Prostate gland (tissue), 2 donors: ENCODE measurements around the gene MAGI2. TPM values are rescaled to one million over a fixed set of nuclear protein-coding genes. Genes with fewer than 3 reads are reported as not detected.
A peak's percentile ranks its signal among the peaks of the same experiment; 100 is the strongest.

Source experiments
- DNase-seq: peaks from one replicate; pipeline ENCODE4 v3.0.0-alpha.2; 2019; ENCODE audit warnings: low spot score
- H3K27ac ChIP-seq, 2 donors: fragments of 200-600 bp; sonication (generic); 2 replicates each; pipeline ENCODE4 v1.5.1; 2017 to 2019
- H3K27me3 ChIP-seq: fragments of 200-600 bp; sonication (generic); replicated peaks from 2 replicates; pipeline ENCODE4 v1.5.1; 2019; ENCODE audit not compliant: insufficient read depth
- H3K36me3 ChIP-seq, 2 donors: fragments of 200-600 bp; sonication (generic); 1 replicate in 1 of 2; 2 replicates in 1 of 2; pipeline versions ENCODE4 v1.5.1 to v1.8.1; 2017 to 2019
- H3K4me1 ChIP-seq: fragments of 200-600 bp; sonication (generic); replicated peaks from 2 replicates; pipeline ENCODE4 v1.5.1; 2019
- H3K4me3 ChIP-seq, 2 donors: fragments of 200-600 bp; sonication (generic); 2 replicates each; pipeline ENCODE4 v1.5.1; 2017 to 2019
- H3K9me3 ChIP-seq: fragments of 200-600 bp; sonication (generic); 2 replicates; pipeline ENCODE4 v1.5.1; 2017
- CTCF ChIP-seq, 4 experiments: fragments of 200-600 bp in 2 of 4; fragments of 450-650 bp in 2 of 4; sonication (generic) in 2 of 4; IDR thresholded peaks; 1 replicate in 3 of 4; 2 replicates in 1 of 4; pipeline ENCODE4 v1.5.1; 2016 to 2019; ENCODE audit warnings: antibody characterized with exemption in 4 of 4, mild to moderate bottlenecking in 2 of 4, moderate library complexity in 2 of 4
- POLR2A ChIP-seq: fragments of 450-650 bp; IDR thresholded peaks from one replicate; pipeline ENCODE4 v1.6.1; 2016; ENCODE audit warnings: antibody characterized with exemption, mild to moderate bottlenecking
- POLR2AphosphoS5 ChIP-seq: sonication (generic); formaldehyde crosslinking; IDR thresholded peaks from one replicate; pipeline ENCODE4 v1.6.1; 2017; ENCODE audit warnings: antibody characterized with exemption
- WGBS: methylation state at CpG from one replicate; pipeline ENCODE4 v1.1.5; 2018; 5-methylcytosine and 5-hydroxymethylcytosine counted together
- intact Hi-C: fragments of 100-400 bp; cut with DNase I; formaldehyde crosslinking; loops from one replicate; pipeline ENCODE4 v1.14.2; 2022
- total RNA-seq, 2 donors: library from RNA; depleted of rRNA; stranded (reverse); fragments of >200 nt; gene quantifications; one replicate each; pipeline ENCODE4 v1.1.0, GENCODE V29; 2016

MAGI2 gene
- total RNA-seq, 2 donors from 2014 or later, result 27.1 to 31.3 TPM

- TF ChIP-seq POLR2A, result no peak
- Histone ChIP-seq H3K27ac (no peak overlapping the region), H3K27me3 (no peaks in the 10 kb centered on the region), H3K4me3 (no peak overlapping the region), H3K4me1 (no peaks in the 10 kb centered on the region), H3K9me3 (no peaks in the 10 kb centered on the region), H3K36me3 (no peaks in the 10 kb centered on the region)
- intact Hi-C loops, result no loop called here
- DNase-seq, result no peak
- 83% methylated on average over 6 of the region's 6 CpGs for WGBS
Measured at GRCh38 chr7:78734626-78735025, 718.8 kb downstream of the MAGI2 start.

- H3K27ac ChIP-seq, result no peak overlapping the region
- DNase-seq, result no peak
- no peak for TF ChIP-seq POLR2A
- TF ChIP-seq POLR2AphosphoS5, result no peak
- TF ChIP-seq CTCF (IDR thresholded peaks at IDR 0.05), result no peak
- no peaks in the 10 kb centered on the region for H3K27me3 ChIP-seq
- no peaks in the 10 kb centered on the region for H3K36me3 ChIP-seq
- intact Hi-C loops, result no loop called here
- H3K4me3 ChIP-seq, result no peak overlapping the region
- H3K4me1 ChIP-seq, result no peaks in the 10 kb centered on the region
- H3K9me3 ChIP-seq, result no peaks in the 10 kb centered on the region
Measured at GRCh38 chr7:78720066-78720465, 733.4 kb downstream of the MAGI2 start.

GRCh38 chr7:78718212-78718611 is 735.3 kb downstream of the MAGI2 start:
- no peaks in the 10 kb centered on the region for H3K27me3 ChIP-seq
- no peak overlapping the region for H3K27ac ChIP-seq
- DNase-seq, result no peak
- intact Hi-C loops, result no loop called here
- H3K4me3 ChIP-seq, result no peak overlapping the region
- H3K9me3 ChIP-seq, result no peaks in the 10 kb centered on the region
- H3K4me1 ChIP-seq, result no peaks in the 10 kb centered on the region
- H3K36me3 ChIP-seq, result no peaks in the 10 kb centered on the region
- 83% methylated on average over 5 of the region's 5 CpGs for WGBS
- TF ChIP-seq POLR2A (no peak), CTCF (IDR thresholded peaks at IDR 0.05) (no peak), POLR2AphosphoS5 (no peak)

GRCh38 chr7:78716876-78717275 is 736.6 kb downstream of the MAGI2 start:
- Histone ChIP-seq H3K27me3 (no peaks in the 10 kb centered on the region), H3K4me3 (no peak overlapping the region), H3K27ac (no peak overlapping the region), H3K4me1 (no peaks in the 10 kb centered on the region), H3K9me3 (no peaks in the 10 kb centered on the region), H3K36me3 (no peaks in the 10 kb centered on the region)
- TF ChIP-seq CTCF (IDR thresholded peaks at IDR 0.05) (no peak), POLR2A (no peak), POLR2AphosphoS5 (no peak)
- 66% methylated on average over 10 of the region's 10 CpGs for WGBS
- intact Hi-C loops, result no loop called here
- DNase-seq, result no peak

- WGBS, result 47% methylated on average over 4 of the region's 4 CpGs
Measured at GRCh38 chr7:78714356-78714755, 739.1 kb downstream of the MAGI2 start.

More at GRCh38 chr7:78714356-78714755, 739.1 kb downstream of the MAGI2 start:
- peak overlapping the region in 1 of 2 donors; percentile 68 for H3K27ac ChIP-seq
- H3K36me3 ChIP-seq, result no peaks in the 10 kb centered on the region
- no peaks in the 10 kb centered on the region for H3K27me3 ChIP-seq
- no peaks in the 10 kb centered on the region for H3K4me1 ChIP-seq
- no peaks in the 10 kb centered on the region for H3K9me3 ChIP-seq
- intact Hi-C loops, result no loop called here
- no peak for DNase-seq
- H3K4me3 ChIP-seq, result no peak overlapping the region
- TF ChIP-seq POLR2AphosphoS5 (no peak), CTCF (IDR thresholded peaks at IDR 0.05) (no peak), POLR2A (no peak)
